NK-92 (cell line): ENCODE measurements around the gene PDE12.

ENCODE experiments used
- DNase-seq: peaks from one replicate; lab custom pipeline; 2025; ENCODE audit not compliant: unreplicated experiment; lab: John Stamatoyannopoulos, UW

PDE12 gene

GRCh38 chr3:57555738-57556458, at the start of gene PDE12:
Gene PDE12, plus strand, starts transcription at chr3:57556274. Its CDS starts 106 bp downstream, at chr3:57556380.
- peak; percentile 6 for DNase-seq

GRCh38 chr3:57512166-57512565, 43.9 kb upstream of the PDE12 start:
- DNase-seq, result no peak

- DNase-seq, result no peak
These were observed 37.7 kb upstream of the PDE12 start for GRCh38 chr3:57518276-57518915.

- DNase-seq, result no peak
These were observed 25.9 kb upstream of the PDE12 start for GRCh38 chr3:57530071-57530608.

- DNase-seq, result no peak
These were observed 17.6 kb upstream of the PDE12 start for GRCh38 chr3:57538465-57538864.

GRCh38 chr3:57544181-57545125, 11.6 kb upstream of the PDE12 start, which contains the start of gene DNAH12:
Gene DNAH12, minus strand, starts transcription at chr3:57544344. Its CDS starts 1,474 bp downstream, at chr3:57542870.
- DNase-seq, result no peak

GRCh38 chr3:57545636-57546268, 10.3 kb upstream of the PDE12 start:
- DNase-seq, result no peak

- DNase-seq, result no peak
These were observed 9.5 kb upstream of the PDE12 start for GRCh38 chr3:57546616-57547015.

GRCh38 chr3:57555306-57555705, 768 bp upstream of the PDE12 start:
- no peak for DNase-seq

- DNase-seq, result no peak
These were observed 498 bp downstream of the PDE12 start for GRCh38 chr3:57556459-57557084.

GRCh38 chr3:57557085-57557537, 1.0 kb downstream of the PDE12 start:
- no peak for DNase-seq

- DNase-seq, result no peak
These were observed 3.5 kb downstream of the PDE12 start for GRCh38 chr3:57559526-57559925.

- no peak for DNase-seq
These were observed 13.9 kb downstream of the PDE12 start for GRCh38 chr3:57569859-57570450.

- DNase-seq, result no peak
These were observed 14.8 kb downstream of the PDE12 start for GRCh38 chr3:57570878-57571277.

- DNase-seq, result no peak
These were observed 16.0 kb downstream of the PDE12 start for GRCh38 chr3:57572096-57572495.

- DNase-seq, result no peak
These were observed 20.0 kb downstream of the PDE12 start for GRCh38 chr3:57575966-57576626.

- no peak for DNase-seq
These were observed 21.7 kb downstream of the PDE12 start for GRCh38 chr3:57577801-57578200.

- DNase-seq, result no peak
These were observed 26.5 kb downstream of the PDE12 start for GRCh38 chr3:57582474-57583168.

- no peak for DNase-seq
These were observed 27.5 kb downstream of the PDE12 start for GRCh38 chr3:57583544-57583943.
